Gastrocnemius medialis (tissue), 4 donors: ENCODE data around the gene SERINC3. TPM values are rescaled to one million over a fixed set of nuclear protein-coding genes. Genes with fewer than 3 reads are reported as not detected.
"Not testable (repeated sequence)": the region's sequence is repeated elsewhere in the genome, so short reads cannot be mapped to it uniquely, and the experiment has no call there.

Source experiments
- ATAC-seq, 2 donors: fragments of 150-250 bp; one replicate each; pipeline ENCODE4 v1.9.1; 2016
- DNase-seq, 2 donors: peaks; one replicate each; pipeline ENCODE4 v3.0.0-alpha.2; 2019
- H3K27ac ChIP-seq, 4 donors: fragments of 200-600 bp; sonication (generic); 1 replicate in 1 of 4; 2 replicates in 3 of 4; pipeline ENCODE4 v1.5.1; 2016 to 2018; ENCODE audit warnings: mild to moderate bottlenecking in 2 of 4, moderate library complexity in 1 of 4
- H3K27me3 ChIP-seq, 3 donors: fragments of 200-600 bp; sonication (generic) in 2 of 3; 1 replicate in 1 of 3; 2 replicates in 2 of 3; pipeline versions ENCODE4 v1.5.1 to v1.6.0; 2016 to 2019; ENCODE audit warnings: mild to moderate bottlenecking in 1 of 3, moderate library complexity in 1 of 3
- H3K36me3 ChIP-seq, 2 donors: fragments of 200-600 bp; sonication (generic) in 1 of 2; one replicate each; pipeline ENCODE4 v1.5.1; 2017 to 2018
- H3K4me1 ChIP-seq, 2 donors: fragments of 200-600 bp; sonication (generic) in 1 of 2; one replicate each; pipeline ENCODE4 v1.5.1; 2016 to 2017; ENCODE audit warnings: mild to moderate bottlenecking in 2 of 2
- H3K4me3 ChIP-seq, 4 donors: fragments of 200-600 bp; sonication (generic) in 3 of 4; 1 replicate in 1 of 4; 2 replicates in 3 of 4; pipeline ENCODE4 v1.5.1; 2016 to 2019; ENCODE audit warnings: mild to moderate bottlenecking in 2 of 4
- H3K9me3 ChIP-seq, 3 donors: fragments of 200-600 bp; sonication (generic) in 2 of 3; 1 replicate in 1 of 3; 2 replicates in 2 of 3; pipeline ENCODE4 v1.5.1; 2016 to 2019
- CTCF ChIP-seq, 5 experiments: fragments of 450-650 bp in 3 of 5; fragments of 200-600 bp in 2 of 5; sonication (generic) in 2 of 5; IDR thresholded peaks in 4 of 5; conservative IDR thresholded peaks in 1 of 5; 1 replicate in 4 of 5; 2 replicates in 1 of 5; pipeline ENCODE4 v1.5.1; 2016 to 2019; ENCODE audit warnings: antibody characterized with exemption in 5 of 5, mild to moderate bottlenecking in 3 of 5, moderate library complexity in 3 of 5
- POLR2A ChIP-seq, 2 donors: fragments of 450-650 bp; IDR thresholded peaks; one replicate each; pipeline ENCODE4 v1.6.1; 2017; ENCODE audit warnings: antibody characterized with exemption in 2 of 2, mild to moderate bottlenecking in 2 of 2, moderate library complexity in 2 of 2
- in situ Hi-C, 4 donors: fragments of 200-750 bp; cut with MboI; loops; one replicate each; pipeline versions ENCODE4 v1.15.0 to v1.8.0; 2017; ENCODE audit warnings: low sequenced_read_pairs in 4 of 4
- intact Hi-C: fragments of 100-400 bp; cut with DNase I; formaldehyde crosslinking; loops from one replicate; pipeline ENCODE4 v1.15.1; 2023; ENCODE audit warnings: low total_unique reads
- total RNA-seq, 4 donors: library from RNA; depleted of rRNA; stranded (reverse); fragments of >200 nt; gene quantifications; one replicate each; pipeline versions ENCODE4 v1.1.0 to v1.2.3, GENCODE V29; 2016

SERINC3 gene
- total RNA-seq, 4 donors from 2014 or later = 93.3 to 174 (median 139) TPM

- Histone ChIP-seq H3K36me3 (no peaks in the 10 kb centered on the region), H3K4me3 (no peak overlapping the region), H3K27ac (no peak overlapping the region), H3K4me1 (peaks cover 7% of the 10 kb centered on the region in 2 donors), H3K27me3 (no peaks in the 10 kb centered on the region), H3K9me3 (no peaks in the 10 kb centered on the region)
- DNase-seq = no peak
- in situ Hi-C loops (no loop called here), intact Hi-C loops (no loop called here)
- no peak for TF ChIP-seq POLR2A (IDR thresholded peaks at IDR 0.05)
- no peak for TF ChIP-seq CTCF (IDR thresholded peaks at IDR 0.05 in 4 of 5, conservative IDR thresholded peaks at IDR 0.05 in 1 of 5)
- ATAC-seq = no peak
These were observed 44.1 kb upstream of the SERINC3 start for GRCh38 chr20:44566018-44566417.

GRCh38 chr20:44561876-44562275, 40.0 kb upstream of the SERINC3 start:
- intact Hi-C loops (no loop called here), in situ Hi-C loops (no loop called here)
- no peak overlapping the region for H3K4me3 ChIP-seq
- no peaks in the 10 kb centered on the region for H3K9me3 ChIP-seq
- no peaks in the 10 kb centered on the region for H3K27me3 ChIP-seq
- H3K27ac ChIP-seq = no peak overlapping the region
- ATAC-seq = no peak
- DNase-seq = no peak
- no peaks in the 10 kb centered on the region for H3K36me3 ChIP-seq
- H3K4me1 ChIP-seq = peaks cover 7% of the 10 kb centered on the region in 2 donors
- TF ChIP-seq POLR2A (IDR thresholded peaks at IDR 0.05) = no peak
- TF ChIP-seq CTCF (IDR thresholded peaks at IDR 0.05 in 4 of 5, conservative IDR thresholded peaks at IDR 0.05 in 1 of 5) = no peak

DNA sequence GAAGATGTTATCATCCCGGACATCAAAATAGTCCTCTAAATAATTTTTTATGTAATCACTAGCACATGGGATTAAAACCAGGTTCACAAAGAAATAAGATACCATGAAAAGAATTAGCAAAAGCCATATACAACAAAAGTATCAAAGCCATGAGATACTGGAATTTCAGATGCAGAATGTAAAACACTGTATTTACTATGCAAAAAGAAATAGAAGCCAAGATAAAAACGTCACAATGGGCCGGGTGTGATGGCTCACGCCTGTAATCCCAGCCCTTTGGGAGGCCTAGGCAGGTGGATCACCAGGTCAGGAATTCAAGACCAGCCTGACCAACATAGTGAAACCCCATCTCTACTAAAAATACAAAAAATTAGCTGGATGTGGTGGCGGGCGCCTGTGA, 38.9 kb upstream of the SERINC3 start:
- H3K9me3 ChIP-seq, H3K4me3 ChIP-seq, H3K27me3 ChIP-seq, H3K27ac ChIP-seq, in situ Hi-C loops, H3K36me3 ChIP-seq, ATAC-seq, DNase-seq, H3K4me1 ChIP-seq, intact Hi-C loops: not testable (repeated sequence)

DNA sequence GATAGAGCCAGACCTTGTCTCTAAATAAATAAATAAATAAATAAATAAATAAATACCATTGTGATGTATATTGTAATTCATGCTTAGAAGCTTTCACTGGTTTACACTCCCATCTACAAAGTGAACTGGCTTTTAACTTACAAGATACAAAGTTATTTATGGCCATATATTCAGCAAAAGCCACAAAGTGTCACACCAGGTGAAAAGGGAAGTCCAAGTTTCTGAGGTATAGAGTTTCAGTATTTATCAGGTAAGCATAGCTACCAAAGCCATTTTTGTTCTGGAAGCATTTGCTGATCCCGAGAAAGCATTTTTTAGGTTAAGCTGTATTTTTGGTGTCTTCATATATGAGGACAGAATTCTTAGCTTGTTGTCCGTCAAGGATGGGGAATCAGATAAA, 38.4 kb upstream of the SERINC3 start:
- no peaks in the 10 kb centered on the region for H3K27me3 ChIP-seq
- TF ChIP-seq CTCF (IDR thresholded peaks at IDR 0.05 in 4 of 5, conservative IDR thresholded peaks at IDR 0.05 in 1 of 5) (no peak), POLR2A (IDR thresholded peaks at IDR 0.05) (no peak)
- no peak overlapping the region for H3K27ac ChIP-seq
- no peak overlapping the region for H3K4me3 ChIP-seq
- no peaks in the 10 kb centered on the region for H3K36me3 ChIP-seq
- in situ Hi-C loops (no loop called here), intact Hi-C loops (no loop called here)
- peaks cover 10% of the 10 kb centered on the region in 2 donors for H3K4me1 ChIP-seq
- no peak for ATAC-seq
- H3K9me3 ChIP-seq = no peaks in the 10 kb centered on the region
- DNase-seq = no peak

- no peak overlapping the region for H3K27ac ChIP-seq
- in situ Hi-C loops = no loop called here
- TF ChIP-seq CTCF (IDR thresholded peaks at IDR 0.05 in 4 of 5, conservative IDR thresholded peaks at IDR 0.05 in 1 of 5) (no peak), POLR2A (IDR thresholded peaks at IDR 0.05) (no peak)
- ATAC-seq (no peak), DNase-seq (no peak)
- H3K4me1 ChIP-seq = peaks cover 16 to 19% of the 10 kb centered on the region in 2 donors
- H3K9me3 ChIP-seq = no peaks in the 10 kb centered on the region
- H3K4me3 ChIP-seq = no peak overlapping the region
- no peaks in the 10 kb centered on the region for H3K36me3 ChIP-seq
- intact Hi-C loops = no loop called here
- no peaks in the 10 kb centered on the region for H3K27me3 ChIP-seq
These were observed 37.4 kb upstream of the SERINC3 start for GRCh38 chr20:44559302-44559701.
